ENCODE results near the gene MSLN.

Gene MSLN

GRCh38 chr16:801584-802363, 41.2 kb downstream of the MSLN start:
- peaks cover 88% of the 10 kb centered on the region for H3K27me3 ChIP-seq
- H3K4me1 ChIP-seq = peaks cover 24% of the 10 kb centered on the region
- no peak overlapping the region for H3K27ac ChIP-seq
- H3K4me3 ChIP-seq = 0 out of 2 replicates have a peak overlapping the region, but pooled peaks have one; percentile 11
- H3K9me3 ChIP-seq = no peaks in the 10 kb centered on the region
- peaks cover 56% of the 10 kb centered on the region for H4K20me1 ChIP-seq
- peaks cover 3% of the 10 kb centered on the region for H3K36me3 ChIP-seq
- H3K4me2 ChIP-seq = peak overlapping the region; percentile 73
- no peak for TF ChIP-seq Cebpa-rat (IDR thresholded peaks at IDR 0.05)
- H3K9ac ChIP-seq = no peak overlapping the region

GRCh38 chr16:802461-802860, 41.9 kb downstream of the MSLN start:
- peaks cover 30% of the 10 kb centered on the region for H3K4me1 ChIP-seq
- peaks cover 56% of the 10 kb centered on the region for H4K20me1 ChIP-seq
- H3K9ac ChIP-seq = no peak overlapping the region
- H3K27ac ChIP-seq = no peak overlapping the region
- no peak overlapping the region for H3K4me2 ChIP-seq
- H3K9me3 ChIP-seq = peaks cover under 1% of the 10 kb centered on the region; the same call in 1 of the 2 replicates
- H3K4me3 ChIP-seq = no peak overlapping the region
- peaks cover 95% of the 10 kb centered on the region for H3K27me3 ChIP-seq
- TF ChIP-seq Cebpa-rat (IDR thresholded peaks at IDR 0.05) = no peak
- H3K36me3 ChIP-seq = no peaks in the 10 kb centered on the region

GRCh38 chr16:802914-803753, 42.6 kb downstream of the MSLN start:
- Histone ChIP-seq H3K9ac (no peak overlapping the region), H3K4me1 (peaks cover 35% of the 10 kb centered on the region), H3K36me3 (no peaks in the 10 kb centered on the region), H4K20me1 (peaks cover 56% of the 10 kb centered on the region), H3K4me2 (no peak overlapping the region), H3K27ac (no peak overlapping the region), H3K4me3 (no peak overlapping the region), H3K9me3 (peaks cover 6% of the 10 kb centered on the region; the same call in 1 of the 2 replicates), H3K27me3 (peaks cover 98% of the 10 kb centered on the region)
- TF ChIP-seq Cebpa-rat (IDR thresholded peaks at IDR 0.05) = no peak

- H4K20me1 ChIP-seq = peaks cover 54% of the 10 kb centered on the region
- H3K27ac ChIP-seq = no peak overlapping the region
- no peak overlapping the region for H3K9ac ChIP-seq
- H3K27me3 ChIP-seq = peaks cover 100% of the 10 kb centered on the region
- peaks cover 6% of the 10 kb centered on the region; the same call in 1 of the 2 replicates for H3K9me3 ChIP-seq
- peaks cover 35% of the 10 kb centered on the region for H3K4me1 ChIP-seq
- no peak overlapping the region for H3K4me2 ChIP-seq
- no peak for TF ChIP-seq Cebpa-rat (IDR thresholded peaks at IDR 0.05)
- H3K4me3 ChIP-seq = no peak overlapping the region
- no peaks in the 10 kb centered on the region for H3K36me3 ChIP-seq
Measured at GRCh38 chr16:803754-804080, 43.2 kb downstream of the MSLN start.

GRCh38 chr16:804193-805048, 43.9 kb downstream of the MSLN start:
- Histone ChIP-seq H3K36me3 (no peaks in the 10 kb centered on the region), H4K20me1 (peaks cover 47% of the 10 kb centered on the region), H3K9ac (no peak overlapping the region), H3K4me2 (no peak overlapping the region), H3K9me3 (peaks cover 6% of the 10 kb centered on the region), H3K27me3 (peaks cover 100% of the 10 kb centered on the region), H3K4me1 (peaks cover 40% of the 10 kb centered on the region), H3K4me3 (no peak overlapping the region), H3K27ac (no peak overlapping the region)
- TF ChIP-seq Cebpa-rat (IDR thresholded peaks at IDR 0.05) = no peak

- Histone ChIP-seq H4K20me1 (peaks cover 38% of the 10 kb centered on the region), H3K27me3 (peaks cover 100% of the 10 kb centered on the region), H3K9ac (no peak overlapping the region), H3K4me1 (peaks cover 45% of the 10 kb centered on the region), H3K9me3 (peaks cover 6% of the 10 kb centered on the region), H3K36me3 (no peaks in the 10 kb centered on the region), H3K4me3 (no peak overlapping the region), H3K27ac (no peak overlapping the region), H3K4me2 (no peak overlapping the region)
- no peak for TF ChIP-seq Cebpa-rat (IDR thresholded peaks at IDR 0.05)
Measured at GRCh38 chr16:805474-805873, 44.9 kb downstream of the MSLN start.

GRCh38 chr16:807347-808084, 47.0 kb downstream of the MSLN start:
- Histone ChIP-seq H3K4me2 (peak overlapping the region; percentile 69), H3K9me3 (peaks cover 6% of the 10 kb centered on the region), H3K9ac (peak overlapping the region; percentile 28; the same call in 1 of the 2 replicates), H3K36me3 (no peaks in the 10 kb centered on the region), H3K4me1 (peaks cover 32% of the 10 kb centered on the region), H3K27me3 (peaks cover 97% of the 10 kb centered on the region), H3K27ac (no peak overlapping the region), H3K4me3 (peak overlapping the region; percentile 59), H4K20me1 (peaks cover 18% of the 10 kb centered on the region; the same call in 1 of the 2 replicates)
- TF ChIP-seq Cebpa-rat (IDR thresholded peaks at IDR 0.05) = no peak

GRCh38 chr16:808085-808386, 47.5 kb downstream of the MSLN start:
- Histone ChIP-seq H3K9me3 (peaks cover 6% of the 10 kb centered on the region), H3K27me3 (peaks cover 97% of the 10 kb centered on the region), H3K27ac (no peak overlapping the region), H3K36me3 (no peaks in the 10 kb centered on the region), H3K4me2 (no peak overlapping the region; the same call in 1 of the 2 replicates), H3K4me1 (peaks cover 31% of the 10 kb centered on the region), H3K9ac (no peak overlapping the region), H3K4me3 (peak overlapping the region; percentile 59), H4K20me1 (peaks cover 13% of the 10 kb centered on the region; the same call in 1 of the 2 replicates)
- no peak for TF ChIP-seq Cebpa-rat (IDR thresholded peaks at IDR 0.05)
